ENCODE measurements around the gene GAPDHS. TPM values are rescaled to one million over a fixed set of nuclear protein-coding genes. Genes with fewer than 3 reads are reported as not detected.

Gene GAPDHS
- total and polyA plus RNA-seq, 2 donors from 2014 or later: not detected

DNA sequence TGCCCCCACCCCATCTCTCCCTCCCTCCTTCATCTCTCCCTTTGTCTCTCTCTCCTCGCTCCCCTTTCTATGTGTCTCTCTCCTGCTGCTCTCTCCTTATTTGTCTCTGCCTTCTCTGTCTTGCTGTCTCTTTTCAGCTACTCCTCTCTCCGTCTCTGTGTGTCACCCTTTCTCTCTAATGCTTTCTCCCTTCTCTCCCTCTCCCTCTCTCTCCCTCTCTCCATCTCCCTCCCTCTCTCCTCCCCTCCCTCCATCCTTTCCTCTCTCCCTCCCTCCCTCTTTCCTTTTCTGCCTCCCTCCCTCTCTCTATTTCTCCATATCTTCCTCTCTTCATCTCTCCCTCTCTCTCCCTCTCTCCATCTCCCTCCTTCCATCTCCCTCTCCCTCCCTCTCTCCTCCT is 29.5 kb downstream of the GAPDHS start:
- intact Hi-C loops (cut with DNase I): no loop called here
- FAIRE-seq (no peak), DNase-seq (no peak)
- Histone ChIP-seq H3K9me3 (ENCODE audit: control insufficient read depth in 2 of 3, insufficient read depth in 1 of 3, low read length in 3 of 3) (no peaks in the 10 kb centered on the region), H3K36me3 (ENCODE audit: control insufficient read depth in 2 of 3, insufficient read depth in 3 of 3, low read length in 3 of 3) (no peaks in the 10 kb centered on the region), H3K9ac (ENCODE audit: low read length in 3 of 3) (no peak overlapping the region), H3K27ac (ENCODE audit: low read depth in 2 of 2, low read length in 2 of 2) (no peak overlapping the region), H3K27me3 (ENCODE audit: control insufficient read depth, insufficient read depth, low read length) (no peaks in the 10 kb centered on the region), H3K4me3 (ENCODE audit: low read length in 3 of 3) (no peak overlapping the region), H3K4me1 (ENCODE audit: control insufficient read depth in 2 of 3, insufficient read depth in 2 of 3, low read depth in 1 of 3, low read length in 3 of 3) (no peaks in the 10 kb centered on the region)
- TF ChIP-seq, protein P1, sequence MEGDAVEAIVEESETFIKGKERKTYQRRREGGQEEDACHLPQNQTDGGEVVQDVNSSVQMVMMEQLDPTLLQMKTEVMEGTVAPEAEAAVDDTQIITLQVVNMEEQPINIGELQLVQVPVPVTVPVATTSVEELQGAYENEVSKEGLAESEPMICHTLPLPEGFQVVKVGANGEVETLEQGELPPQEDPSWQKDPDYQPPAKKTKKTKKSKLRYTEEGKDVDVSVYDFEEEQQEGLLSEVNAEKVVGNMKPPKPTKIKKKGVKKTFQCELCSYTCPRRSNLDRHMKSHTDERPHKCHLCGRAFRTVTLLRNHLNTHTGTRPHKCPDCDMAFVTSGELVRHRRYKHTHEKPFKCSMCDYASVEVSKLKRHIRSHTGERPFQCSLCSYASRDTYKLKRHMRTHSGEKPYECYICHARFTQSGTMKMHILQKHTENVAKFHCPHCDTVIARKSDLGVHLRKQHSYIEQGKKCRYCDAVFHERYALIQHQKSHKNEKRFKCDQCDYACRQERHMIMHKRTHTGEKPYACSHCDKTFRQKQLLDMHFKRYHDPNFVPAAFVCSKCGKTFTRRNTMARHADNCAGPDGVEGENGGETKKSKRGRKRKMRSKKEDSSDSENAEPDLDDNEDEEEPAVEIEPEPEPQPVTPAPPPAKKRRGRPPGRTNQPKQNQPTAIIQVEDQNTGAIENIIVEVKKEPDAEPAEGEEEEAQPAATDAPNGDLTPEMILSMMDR (IDR thresholded peaks at IDR 0.05; ENCODE audit: borderline replicate concordance, extremely low read depth, insufficient read depth): no peak

DNA sequence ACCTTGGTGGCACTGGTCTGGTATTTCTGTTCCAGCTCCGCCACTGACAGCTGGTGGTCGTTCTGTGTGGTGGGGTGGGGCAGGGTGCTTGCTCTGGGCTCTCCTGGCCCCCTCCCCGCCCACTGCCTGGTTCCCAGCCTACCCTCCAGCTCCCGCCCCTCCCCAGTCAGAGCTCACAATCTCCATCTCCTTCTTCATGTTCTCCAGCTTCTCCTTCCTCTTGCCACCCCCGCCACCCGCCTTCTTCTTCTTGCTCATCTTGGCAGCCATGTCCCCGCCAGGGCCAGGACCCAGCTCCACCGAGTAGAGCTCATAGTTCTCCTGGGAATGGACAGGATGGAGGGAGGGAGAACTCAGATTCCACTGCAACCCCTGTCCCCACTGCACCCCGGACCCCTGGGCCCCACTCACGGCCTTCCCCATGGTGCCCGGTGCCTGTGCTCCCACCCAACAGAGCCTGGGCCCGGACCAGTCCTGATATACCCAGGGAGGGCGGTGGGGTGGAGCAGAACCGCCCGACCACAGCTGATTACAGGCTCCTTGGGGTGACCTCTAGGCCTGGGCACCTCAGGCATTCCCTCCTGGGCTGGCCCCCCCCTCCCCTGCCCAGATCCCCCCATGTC is 30.1 kb downstream of the GAPDHS start, which contains the start of gene ATP4A:
Gene ATP4A, minus strand, starts transcription at position 452 of the 623 bp plus-strand sequence. Its CDS starts 29 bp downstream, at position 423.
- DNase-seq (peak in 2 of 5 donors; percentile 31 to 68), FAIRE-seq (no peak)
- TF ChIP-seq, protein P1 (IDR thresholded peaks at IDR 0.05; ENCODE audit: borderline replicate concordance, extremely low read depth, insufficient read depth): no peak
- intact Hi-C loops (cut with DNase I): no loop called here
- Histone ChIP-seq H3K4me3 (ENCODE audit: low read length in 3 of 3) (no peak within 1 kb of the TSS), H3K9me3 (ENCODE audit: control insufficient read depth in 2 of 3, insufficient read depth in 1 of 3, low read length in 3 of 3) (no peaks in the 10 kb centered on the region), H3K9ac (ENCODE audit: low read length in 3 of 3) (no peak within 1 kb of the TSS), H3K27me3 (ENCODE audit: control insufficient read depth, insufficient read depth, low read length) (no peaks in the 10 kb centered on the region), H3K27ac (ENCODE audit: low read depth in 2 of 2, low read length in 2 of 2) (no peak within 1 kb of the TSS), H3K36me3 (ENCODE audit: control insufficient read depth in 2 of 3, insufficient read depth in 3 of 3, low read length in 3 of 3) (no peaks in the 10 kb centered on the region), H3K4me1 (ENCODE audit: control insufficient read depth in 2 of 3, insufficient read depth in 2 of 3, low read depth in 1 of 3, low read length in 3 of 3) (no peaks in the 10 kb centered on the region)

DNA sequence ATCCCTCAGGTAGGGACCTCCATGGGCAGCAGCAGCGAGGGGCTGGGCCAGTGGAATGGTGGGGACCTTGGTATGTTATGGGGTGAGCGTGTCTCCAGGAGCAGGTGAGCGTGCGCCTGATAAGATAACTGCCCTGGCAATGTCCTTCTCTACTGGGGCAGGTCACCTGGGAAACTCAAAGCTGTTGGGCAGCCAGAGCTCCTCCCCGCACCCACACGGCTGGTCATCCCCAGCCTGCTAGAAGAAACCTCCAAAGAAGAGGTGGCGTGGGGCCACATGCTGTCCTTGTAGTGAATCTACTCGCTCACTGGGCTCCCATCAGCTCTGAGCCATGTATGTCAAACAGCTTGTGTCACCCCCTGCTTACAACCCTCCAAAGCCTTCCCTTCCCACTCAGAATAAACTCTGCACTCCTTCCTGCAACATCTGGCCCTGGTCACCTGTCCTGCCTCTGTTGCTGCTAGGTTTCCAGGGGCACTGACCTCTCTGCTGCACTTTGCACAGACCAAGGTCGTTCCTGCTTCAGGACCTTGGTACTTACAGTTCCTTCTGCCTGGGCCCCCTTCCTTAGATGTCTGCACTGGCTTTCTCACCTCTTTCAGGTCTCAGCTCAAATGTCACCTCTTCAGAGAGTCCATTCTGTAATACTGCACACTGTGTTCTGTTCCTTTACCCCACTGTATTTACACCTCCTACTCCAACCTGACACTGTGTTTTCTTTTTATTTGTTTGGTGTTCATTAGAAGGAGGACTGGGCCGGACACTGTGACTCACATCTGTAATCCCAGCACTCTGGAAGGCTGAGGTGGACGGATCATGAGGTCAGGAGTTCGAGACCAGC is 32.0 kb downstream of the GAPDHS start:
- Histone ChIP-seq H3K4me3 (ENCODE audit: low read length in 3 of 3) (no peak overlapping the region), H3K27ac (ENCODE audit: low read depth in 2 of 2, low read length in 2 of 2) (no peak overlapping the region), H3K9ac (ENCODE audit: low read length in 3 of 3) (no peak overlapping the region), H3K36me3 (ENCODE audit: control insufficient read depth in 2 of 3, insufficient read depth in 3 of 3, low read length in 3 of 3) (no peaks in the 10 kb centered on the region), H3K27me3 (ENCODE audit: control insufficient read depth, insufficient read depth, low read length) (no peaks in the 10 kb centered on the region), H3K9me3 (ENCODE audit: control insufficient read depth in 2 of 3, insufficient read depth in 1 of 3, low read length in 3 of 3) (no peaks in the 10 kb centered on the region), H3K4me1 (ENCODE audit: control insufficient read depth in 2 of 3, insufficient read depth in 2 of 3, low read depth in 1 of 3, low read length in 3 of 3) (no peaks in the 10 kb centered on the region)
- TF ChIP-seq, protein P1 (IDR thresholded peaks at IDR 0.05; ENCODE audit: borderline replicate concordance, extremely low read depth, insufficient read depth): no peak
- FAIRE-seq (no peak), DNase-seq (no peak)
- intact Hi-C loops (cut with DNase I): no loop called here

Measured in kidney (tissue), 14 donors.